HL-60 (cell line): ENCODE results near the gene KRTAP13-3.

Experiments used
- CTCF ChIP-seq: IDR thresholded peaks from one replicate; pipeline ENCODE4 v1.5.1; 2011; ENCODE audit warnings: low read length, control low read depth, inconsistent platforms; ENCODE audit not compliant: insufficient read depth
- GABPA ChIP-seq: IDR thresholded peaks from 2 replicates; pipeline ENCODE4 v1.6.1; 2012; ENCODE audit warnings: low read depth
- POLR2AphosphoS5 ChIP-seq: IDR thresholded peaks from 2 replicates; pipeline ENCODE4 v1.6.1; 2012; ENCODE audit warnings: low read depth
- REST ChIP-seq: IDR thresholded peaks from 2 replicates; pipeline ENCODE4 v1.6.1; 2012; ENCODE audit warnings: low read depth; ENCODE audit not compliant: insufficient replicate concordance

- TF ChIP-seq CTCF (no peak), GABPA (no peak), POLR2AphosphoS5 (no peak), REST (no peak)
Observed at GRCh38 chr21:30444204-30444603, 18.5 kb upstream of the KRTAP13-3 start.
